Mesenteric fat pad (tissue), 1 donor: ENCODE data around the gene MGRN1. TPM values are rescaled to one million over a fixed set of nuclear protein-coding genes. Genes with fewer than 3 reads are reported as not detected.

Experiments used
- DNase-seq: peaks from one replicate; pipeline ENCODE4 v3.0.0-alpha.2; 2020; ENCODE audit warnings: low spot score
- total RNA-seq: library from RNA; stranded (reverse); fragmentation: NEBNext Ultra II Directional; extraction: Animal tissue kit (Norgen Biotek cat#: 25700); gene quantifications from one replicate; pipeline ENCODE4 v1.2.1, GENCODE V29; 2021
- donor health status: DM: yes; HTN: yes; CAD: no.

The MGRN1 gene
- total RNA-seq, 1 donor from 2014 or later = 74.1 TPM

DNA sequence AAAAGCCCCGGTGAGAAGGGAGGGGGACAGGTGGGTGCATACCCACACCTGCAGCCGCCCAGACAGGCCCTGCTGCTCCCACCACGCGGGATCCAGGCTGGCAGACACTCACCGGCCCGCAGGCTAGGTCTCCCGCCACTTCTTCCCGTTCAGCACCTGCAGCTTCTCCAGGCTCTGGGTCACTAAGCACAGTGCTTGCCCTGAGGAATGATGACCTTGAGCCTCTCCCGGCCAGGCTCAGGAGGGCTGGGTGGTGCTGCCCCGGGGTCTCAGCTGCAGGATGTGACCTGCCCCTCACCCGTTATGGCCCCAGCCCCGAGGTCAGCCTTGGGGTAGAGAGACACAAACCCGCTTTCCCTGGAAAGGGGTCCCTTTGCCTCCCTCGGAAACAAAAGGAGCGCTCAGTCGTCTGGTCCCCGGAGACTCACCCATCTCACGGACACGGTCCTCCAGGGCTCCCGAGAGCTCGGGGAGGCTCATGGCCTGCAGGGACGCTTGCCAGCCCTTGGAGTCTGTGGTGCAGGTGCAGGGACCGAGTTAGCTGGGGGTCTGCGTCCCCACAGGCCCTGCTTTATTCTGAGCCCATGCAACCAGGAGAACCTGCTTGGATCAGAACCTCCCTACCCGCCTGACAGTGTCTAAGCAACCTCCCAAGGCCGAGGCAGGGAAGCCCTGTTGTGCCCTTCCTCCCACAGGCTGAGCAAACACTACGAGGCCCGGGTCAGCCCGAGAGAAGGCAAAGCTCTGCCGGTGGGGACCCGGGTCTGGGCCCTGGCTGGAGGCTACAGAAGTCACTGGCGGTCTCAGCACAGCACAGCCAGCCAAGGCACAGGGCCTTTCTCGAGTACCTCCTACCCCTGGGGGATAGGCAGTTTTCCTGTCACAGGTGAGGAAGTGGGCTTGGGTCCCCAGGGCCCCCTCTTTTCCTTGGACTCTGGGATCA is 72.5 kb downstream of the MGRN1 start:
- no peak for DNase-seq

DNA sequence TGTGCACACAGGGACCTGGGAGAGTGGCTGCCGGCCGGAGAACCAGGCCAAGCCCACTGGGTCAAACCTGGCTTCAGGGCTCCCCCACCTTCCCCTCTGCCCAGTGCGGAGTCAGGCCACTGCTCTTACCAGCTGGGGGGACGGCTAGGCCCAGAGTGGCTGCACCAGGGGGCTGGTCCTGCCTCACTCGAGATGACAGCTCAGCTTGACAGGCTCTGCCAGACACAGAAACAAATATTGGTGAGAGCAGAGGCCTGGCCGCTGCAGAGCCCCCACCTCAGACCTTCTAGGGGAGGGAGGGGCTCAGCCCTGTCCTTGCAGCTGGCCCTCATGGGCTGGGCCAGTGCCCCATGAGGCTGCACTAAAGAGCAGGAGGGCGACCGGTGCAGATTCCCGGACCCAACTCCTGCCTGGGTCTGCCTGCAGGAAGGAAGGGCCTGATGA is 73.2 kb downstream of the MGRN1 start:
- no peak for DNase-seq

DNA sequence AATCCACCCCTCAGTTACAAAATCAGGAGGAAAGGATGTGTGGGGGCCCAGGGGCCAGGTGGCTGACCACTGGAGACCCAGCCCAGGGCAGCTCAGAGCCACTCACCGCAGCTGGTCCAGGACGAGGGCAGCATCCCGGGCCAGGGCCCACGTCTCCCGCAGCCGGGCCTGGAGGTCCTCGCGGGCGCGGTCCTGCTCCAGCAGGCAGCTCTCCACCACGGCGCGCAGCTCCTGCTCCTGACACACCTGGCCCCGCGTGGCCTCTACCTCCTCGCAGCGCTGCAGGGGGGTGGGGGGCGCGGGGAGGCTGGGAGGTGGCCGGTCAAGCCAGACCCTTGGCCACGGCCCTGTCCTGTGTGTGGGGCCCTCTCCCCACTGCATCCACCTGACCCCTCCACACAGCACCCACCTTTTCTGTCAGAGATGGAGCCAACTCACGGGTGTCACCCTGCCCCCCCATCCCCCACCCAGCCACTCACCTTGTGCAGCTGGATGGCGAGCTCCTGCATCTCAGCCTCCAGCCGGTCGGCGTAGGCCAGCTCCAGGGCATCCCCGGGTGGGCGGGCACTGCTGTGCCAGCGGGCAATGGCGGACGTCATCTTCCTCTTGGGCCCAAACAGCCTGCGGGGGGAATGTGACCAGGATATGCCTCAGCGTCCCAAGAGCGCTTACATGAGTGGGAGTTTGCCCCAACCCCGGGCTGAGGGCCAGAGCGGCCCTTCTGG is 73.9 kb downstream of the MGRN1 start:
- DNase-seq = no peak

DNA sequence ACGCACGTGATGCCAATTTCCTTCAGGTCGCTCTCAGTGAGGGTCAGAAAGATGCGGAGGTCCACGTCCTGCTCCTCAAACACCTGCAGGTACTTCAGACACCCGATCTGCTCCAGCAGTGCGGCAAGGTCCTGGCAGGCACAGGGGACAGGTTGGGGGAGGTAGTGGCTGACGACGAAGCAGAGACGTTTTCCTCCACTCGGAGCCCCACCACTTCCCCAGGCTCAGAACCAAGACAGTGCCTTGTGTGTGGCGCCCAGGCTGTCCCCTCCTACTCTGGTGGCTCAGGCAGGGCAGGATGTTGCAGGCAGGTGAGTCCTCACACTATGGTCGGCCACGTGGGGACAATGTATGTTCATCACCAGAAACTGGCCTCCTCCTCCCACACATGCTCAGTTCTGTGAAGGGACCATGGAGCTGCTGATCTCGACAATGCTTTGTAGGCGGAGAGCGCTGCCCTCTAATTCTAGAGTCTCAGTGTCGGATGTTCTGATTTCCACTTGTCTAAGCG is 74.5 kb downstream of the MGRN1 start:
- no peak for DNase-seq

DNA sequence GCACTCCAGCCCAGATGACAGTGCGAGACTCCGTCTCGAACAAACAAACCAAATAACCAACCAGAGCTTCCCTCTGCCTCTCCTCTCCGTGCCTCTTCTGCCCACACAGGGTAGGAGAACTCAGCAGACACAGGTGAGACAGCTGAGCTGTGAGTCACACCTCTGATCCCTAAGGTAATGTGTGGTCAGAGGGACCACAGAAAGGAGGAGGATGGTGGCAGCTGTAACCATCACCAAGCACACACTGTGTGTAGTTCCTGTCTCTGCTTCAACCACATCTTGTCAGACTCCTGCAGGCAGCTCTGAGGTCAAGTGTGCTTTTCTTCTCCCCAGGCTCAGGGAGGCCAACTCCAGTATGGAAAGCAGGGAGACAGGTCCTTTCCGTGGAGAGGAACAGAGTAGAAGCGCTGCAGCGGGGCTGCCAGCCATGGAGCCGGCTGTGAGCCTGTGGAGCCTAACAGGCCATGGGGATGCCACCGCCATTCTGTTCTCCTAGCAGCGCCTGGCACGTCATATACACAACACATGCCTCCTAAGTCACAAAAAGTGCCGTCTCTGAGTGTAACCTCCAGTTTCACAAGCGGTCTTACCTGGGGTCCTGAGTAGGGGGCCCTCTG is 75.9 kb downstream of the MGRN1 start:
- no peak for DNase-seq

DNA sequence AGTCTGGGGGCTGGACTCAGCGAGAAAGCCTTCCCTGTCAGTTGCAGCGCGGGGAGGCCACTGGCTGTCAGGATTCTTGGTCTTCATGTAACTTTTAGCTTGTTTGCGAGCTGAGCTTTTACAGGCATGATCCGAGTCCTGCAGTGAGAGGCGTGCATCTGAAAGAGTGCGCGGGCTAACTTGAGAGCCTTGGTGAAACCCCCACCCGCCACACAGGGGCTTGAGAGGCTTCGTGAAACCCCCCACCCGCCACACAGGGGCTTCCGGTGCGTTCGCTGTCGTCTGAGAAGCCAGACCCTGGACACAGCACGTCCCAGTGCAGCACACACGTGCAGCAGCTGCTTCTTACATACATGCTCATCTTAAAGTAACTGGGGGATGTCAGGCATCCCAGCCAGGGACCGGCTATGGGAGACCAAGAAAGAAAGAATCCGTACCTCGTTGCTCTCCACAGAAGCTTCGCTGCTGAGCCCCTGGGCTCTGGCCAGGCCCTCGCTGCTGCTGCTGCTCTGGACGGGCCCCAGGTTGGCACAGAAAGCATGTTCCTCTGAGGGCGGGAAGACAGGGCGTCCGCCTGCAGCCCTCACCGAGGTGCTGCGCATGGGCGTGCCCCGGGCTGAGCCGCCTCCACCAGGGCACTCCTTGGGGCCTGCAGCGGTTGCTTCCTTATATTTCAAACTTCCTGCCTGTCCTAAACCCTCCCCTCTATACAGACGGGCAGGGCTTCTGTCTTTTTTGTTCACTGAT is 76.5 kb downstream of the MGRN1 start:
- peak; percentile 86 for DNase-seq

DNA sequence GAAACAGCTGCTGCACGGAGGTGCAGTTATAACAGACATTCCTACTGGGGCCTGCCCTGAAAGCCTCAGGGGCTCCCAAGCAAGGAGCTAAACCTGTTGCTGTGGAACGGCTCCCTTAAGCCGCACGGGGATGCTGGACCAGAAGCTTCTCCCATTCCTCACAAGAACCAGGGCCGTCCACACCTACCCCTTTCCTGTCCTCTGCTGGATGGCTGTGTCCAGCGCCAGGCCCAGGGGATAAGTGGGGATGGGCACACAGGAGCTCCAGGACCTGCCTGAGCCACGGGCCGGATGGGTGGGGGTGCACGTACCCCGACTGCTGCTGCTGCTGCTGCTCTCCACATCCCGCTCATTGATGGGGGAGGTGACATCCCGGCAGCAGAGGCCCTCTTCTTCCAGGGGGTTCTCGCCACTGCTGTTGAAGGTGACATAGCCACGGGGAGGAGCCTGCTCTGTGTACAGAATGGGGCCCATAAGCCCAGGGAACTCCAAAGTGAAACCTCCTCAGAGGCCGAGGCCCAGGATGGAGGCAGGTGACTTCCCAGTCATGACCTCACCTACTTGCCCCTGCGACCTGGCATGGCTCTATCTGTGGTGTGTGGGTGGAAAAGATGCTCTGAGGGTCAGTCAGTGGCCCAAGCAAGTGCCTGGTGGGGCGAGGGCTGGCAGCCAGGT is 77.3 kb downstream of the MGRN1 start:
- no peak for DNase-seq

DNA sequence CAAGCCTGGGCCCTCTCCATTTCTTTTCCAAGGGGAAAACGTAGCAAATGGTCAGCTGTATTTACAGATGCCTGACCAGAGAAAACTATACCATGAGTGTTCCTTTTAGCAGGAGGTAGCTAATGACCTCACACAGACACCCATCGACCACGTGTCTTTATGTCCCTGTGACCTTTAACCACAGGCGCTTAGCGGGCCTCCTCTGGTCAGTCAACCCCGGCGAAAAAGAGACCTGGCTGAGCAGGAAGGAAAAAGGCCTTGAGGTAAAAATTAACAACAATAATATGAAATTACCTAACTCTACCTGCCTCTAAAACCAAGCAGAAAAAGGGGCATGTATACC is 77.8 kb downstream of the MGRN1 start:
- DNase-seq = no peak

DNA sequence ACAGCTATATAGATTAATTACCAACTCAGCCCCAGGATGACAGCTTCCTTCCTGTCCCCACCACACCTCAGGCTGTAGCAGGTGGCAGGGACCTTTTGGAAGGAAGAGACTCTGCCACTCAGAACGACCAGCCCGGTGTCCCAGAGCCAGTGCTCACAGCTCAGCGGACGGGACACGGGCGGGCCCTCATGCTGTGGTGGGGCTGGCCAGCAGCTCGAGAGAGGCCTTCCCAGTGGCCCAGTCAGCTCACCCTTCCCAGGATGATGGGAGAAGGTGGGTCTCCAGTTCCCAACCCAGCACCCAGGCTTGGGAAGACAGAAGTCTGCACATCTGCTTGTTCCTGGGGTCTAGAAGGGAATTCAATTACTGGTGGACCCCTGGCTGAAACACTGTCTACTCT is 79.3 kb downstream of the MGRN1 start:
- DNase-seq = no peak

DNA sequence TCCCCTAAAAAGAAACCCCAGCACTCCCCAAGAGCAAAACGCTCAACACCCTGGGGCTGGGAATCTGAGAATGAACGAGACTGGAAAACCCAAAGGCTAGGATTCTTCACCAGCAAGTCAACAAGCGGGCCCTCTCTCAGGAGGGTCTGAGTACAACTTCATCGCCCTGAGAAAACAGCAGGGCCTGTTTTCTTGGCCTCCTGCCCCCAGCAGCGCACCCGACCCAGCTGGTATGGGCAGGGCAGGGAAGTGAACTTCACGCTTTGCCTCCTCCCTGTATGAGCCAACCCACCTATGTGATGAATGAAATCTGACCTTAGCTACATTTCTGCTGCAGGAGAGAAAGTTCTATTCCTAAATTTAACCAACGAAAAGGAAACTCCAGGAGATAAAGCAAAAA is 79.9 kb downstream of the MGRN1 start:
- no peak for DNase-seq

DNA sequence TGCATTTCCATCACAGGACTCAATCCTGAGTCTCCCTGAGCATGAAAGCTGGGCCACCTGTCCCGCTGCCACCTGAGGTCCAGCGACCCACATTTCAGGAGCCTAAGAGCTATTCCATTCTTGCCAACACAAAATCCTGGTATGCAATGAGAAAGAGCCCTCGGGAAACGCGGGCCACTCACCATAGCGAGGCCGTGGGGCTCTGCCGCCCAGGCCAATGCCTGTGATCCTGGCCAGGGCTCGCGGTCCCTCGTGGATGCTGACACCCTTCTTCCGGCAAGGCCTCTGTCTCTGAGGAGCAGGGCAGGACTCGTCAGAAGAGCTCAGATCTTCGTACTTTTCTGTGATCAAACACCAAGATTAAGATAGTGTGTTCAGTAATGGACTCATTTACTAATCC is 80.3 kb downstream of the MGRN1 start:
- DNase-seq = no peak

DNA sequence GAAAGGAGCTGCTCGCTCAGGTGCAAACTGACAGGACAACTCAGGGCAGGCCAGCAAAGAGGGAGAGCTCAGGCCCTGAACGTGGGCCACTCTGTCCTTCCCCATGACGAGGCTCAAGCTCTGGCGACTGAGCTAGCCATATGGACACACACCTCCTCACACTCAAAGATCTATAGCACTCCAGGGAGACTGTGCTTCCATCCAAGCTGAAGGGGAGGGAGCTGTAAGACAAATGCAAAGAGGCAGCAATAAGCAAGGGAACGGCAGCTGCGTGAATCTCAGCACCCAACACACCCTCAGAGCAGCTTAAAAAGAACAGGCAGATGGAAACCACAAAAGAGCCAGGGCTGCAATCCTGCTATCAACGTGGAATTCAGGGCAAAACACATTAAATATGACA is 82.2 kb downstream of the MGRN1 start:
- DNase-seq = no peak

DNA sequence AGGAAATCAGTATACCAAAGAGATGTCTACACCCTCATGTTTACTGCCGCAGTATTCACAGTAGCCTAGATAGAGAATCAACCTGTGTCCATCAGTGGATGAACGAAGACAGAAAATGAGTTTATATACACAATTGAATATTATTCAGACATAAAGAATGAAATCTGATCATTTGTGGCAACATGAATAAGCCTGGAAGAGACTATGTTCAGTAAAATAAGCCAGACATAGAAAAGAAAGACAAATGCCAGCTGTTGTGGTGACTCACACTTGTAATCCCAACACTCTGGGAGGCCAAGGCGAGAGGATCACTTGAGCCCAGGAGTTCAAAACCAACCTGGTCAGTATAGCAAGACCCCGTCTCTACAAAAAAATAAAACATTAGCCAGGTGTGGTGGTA is 84.9 kb downstream of the MGRN1 start:
- no peak for DNase-seq

DNA sequence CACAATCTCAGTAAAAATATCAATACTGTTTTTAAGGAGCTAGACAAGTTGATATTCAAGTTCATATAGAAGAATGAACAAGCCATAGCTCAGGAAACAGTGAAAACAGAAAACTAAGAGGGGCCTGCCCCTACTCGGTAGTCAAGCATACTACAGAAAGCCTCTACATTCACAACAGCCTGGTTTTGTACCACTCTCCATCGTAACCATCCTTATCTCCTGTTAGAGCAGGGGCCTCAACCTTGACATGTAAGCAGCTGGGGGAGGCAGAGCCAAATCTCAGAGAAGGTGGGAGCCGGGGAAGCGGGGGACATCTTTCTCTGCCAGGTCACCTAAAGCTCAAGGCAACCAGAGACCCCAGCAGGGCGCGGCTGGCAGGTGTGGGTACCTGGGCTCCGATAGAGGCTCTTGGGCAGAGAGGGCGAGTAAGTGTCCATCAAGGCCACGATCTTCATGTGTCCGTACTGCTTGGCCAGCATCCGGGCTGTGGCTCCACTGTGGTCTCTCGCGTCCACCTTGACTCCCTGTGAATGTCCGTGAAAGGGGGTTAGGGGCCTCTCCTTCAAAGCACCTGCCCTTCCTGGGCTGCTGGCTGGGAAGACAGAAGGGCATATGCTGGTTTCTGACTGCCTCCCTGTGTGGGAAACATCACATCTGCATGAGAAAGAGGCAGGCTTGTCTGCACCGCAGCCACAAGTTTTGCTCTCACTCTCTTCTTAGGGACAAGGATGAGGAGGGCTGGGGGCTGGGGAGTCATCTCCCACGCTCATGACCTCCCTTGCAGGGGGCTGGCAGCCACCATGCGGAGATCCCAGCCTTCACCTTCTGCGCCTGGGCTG is 89.3 kb downstream of the MGRN1 start:
- DNase-seq = no peak

DNA sequence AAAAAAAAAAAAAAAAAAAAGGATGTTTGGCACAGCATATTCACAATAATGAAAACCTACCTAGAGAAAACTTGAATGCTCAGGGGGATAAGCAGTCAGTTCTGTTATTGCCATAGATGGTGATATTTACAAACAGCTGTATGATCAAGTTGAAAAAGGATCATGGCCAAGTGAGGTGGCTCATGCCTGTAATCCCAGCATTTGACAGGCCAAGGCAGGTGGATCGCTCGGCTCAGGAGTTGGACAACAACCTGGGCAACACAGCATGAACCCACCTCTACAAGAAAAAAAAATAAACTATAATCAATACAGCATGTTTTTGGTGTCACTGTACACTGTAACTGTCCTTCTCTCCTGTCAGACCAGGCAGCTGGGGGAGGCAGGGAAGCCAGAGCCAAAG is 90.4 kb downstream of the MGRN1 start:
- DNase-seq = no peak

DNA sequence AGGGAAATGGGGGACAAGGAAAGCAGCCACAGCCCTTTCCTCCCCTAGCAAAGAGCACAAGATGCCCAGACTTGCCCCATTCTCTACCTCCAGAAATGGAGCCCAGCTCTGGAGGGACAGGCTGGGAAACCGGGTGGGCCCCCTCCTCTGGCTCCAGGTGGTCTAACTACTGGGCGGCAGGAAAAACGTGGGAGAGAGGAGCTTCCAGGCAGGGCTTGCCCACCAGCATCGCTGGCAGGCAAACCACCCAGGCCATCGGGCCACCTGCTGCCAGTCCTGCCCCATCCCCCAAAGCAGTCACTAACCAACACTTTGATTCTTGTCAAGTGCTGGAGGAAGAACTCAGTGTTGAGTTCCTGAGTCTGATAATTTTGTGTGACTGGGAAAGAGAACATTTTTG is 93.8 kb downstream of the MGRN1 start:
- DNase-seq = no peak

DNA sequence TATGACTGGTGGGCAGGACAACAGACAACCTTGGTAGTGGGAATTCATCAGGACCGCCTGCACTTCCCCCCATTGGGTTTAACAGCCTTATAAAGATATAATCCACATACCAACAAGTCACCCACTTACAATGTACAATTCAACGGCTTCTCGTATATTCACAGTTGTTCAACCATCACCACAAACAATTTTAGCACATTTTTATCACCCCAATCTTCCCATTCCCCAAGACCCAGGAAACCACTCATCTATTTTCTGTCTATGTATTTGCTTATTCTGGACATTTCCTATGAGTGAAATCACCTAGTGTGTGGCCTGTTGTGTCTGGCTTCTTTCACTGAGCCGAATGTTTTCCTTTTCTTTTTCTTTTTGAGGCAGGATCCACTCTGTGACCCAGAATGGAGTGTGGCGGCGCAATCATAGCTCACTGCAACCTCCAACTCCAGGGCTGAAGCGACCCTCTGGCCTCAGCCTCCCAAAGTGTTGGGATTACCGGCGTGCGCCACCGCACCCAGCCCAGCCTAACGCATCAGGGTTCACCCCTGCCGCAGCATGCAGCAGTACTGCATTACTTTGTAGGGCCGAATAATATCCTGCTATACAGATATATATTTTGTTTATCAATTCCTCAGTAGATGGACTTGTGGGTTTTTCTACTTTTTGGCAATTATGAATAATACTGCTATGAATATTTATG is 98.6 kb downstream of the MGRN1 start:
- no peak for DNase-seq

DNA sequence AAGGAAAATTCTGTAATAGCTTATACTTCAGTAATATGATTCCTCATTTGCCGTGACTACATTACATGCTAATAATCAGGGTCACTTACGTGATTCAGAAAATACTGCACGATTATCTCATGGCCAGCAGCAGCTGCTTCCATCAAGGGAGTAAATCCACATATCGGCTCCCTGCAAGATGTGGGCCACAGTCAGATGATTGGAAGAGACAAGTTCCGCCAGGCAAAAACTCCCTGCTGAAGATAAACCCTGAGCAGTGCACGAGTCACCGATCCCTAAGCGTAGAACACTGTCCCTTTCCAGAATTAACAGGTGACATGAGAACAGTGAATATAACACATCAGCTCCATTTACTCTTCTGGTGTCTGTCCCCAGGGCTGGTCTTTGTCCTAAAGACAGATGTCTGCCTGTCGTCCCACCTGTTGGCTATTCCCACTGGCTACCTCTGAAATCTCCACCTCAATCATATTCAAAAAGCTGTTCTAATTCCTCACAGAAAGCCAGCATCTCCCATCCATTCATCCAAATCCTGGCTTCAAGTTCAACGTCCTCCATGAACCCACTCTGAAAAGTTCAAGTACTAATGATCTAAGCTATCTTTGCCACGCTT is 100.1 kb downstream of the MGRN1 start:
- DNase-seq = no peak

DNA sequence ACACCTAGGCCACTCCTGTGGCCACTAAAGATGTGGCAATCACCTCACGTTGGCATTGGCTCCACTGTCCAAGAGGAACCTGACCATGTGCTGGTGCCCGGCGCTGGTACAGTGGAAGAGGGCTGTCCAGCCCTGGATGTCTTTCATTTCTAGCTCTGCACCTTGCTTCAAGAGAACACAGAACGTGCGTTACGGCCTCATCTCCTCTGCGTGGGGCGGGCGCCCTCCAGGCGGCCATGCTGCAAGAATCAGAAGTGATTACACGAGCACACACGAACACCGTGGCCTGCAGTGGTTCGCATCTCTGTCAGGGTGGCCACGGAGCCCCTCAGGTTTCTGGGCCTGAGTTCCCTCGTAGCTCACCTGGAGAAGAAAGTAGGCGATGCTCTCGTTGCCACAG is 102.0 kb downstream of the MGRN1 start:
- DNase-seq = no peak
